BLaER1 (cell line): ENCODE results near the gene ADCY6.

Experiments used
- H3K27ac ChIP-seq: shearing (Covaris generic); formaldehyde crosslinking; 2 replicates; pipeline ENCODE4 v1.8.1; 2022
- H3K27me3 ChIP-seq: shearing (Covaris generic); formaldehyde crosslinking; 2 replicates; pipeline ENCODE4 v1.8.1; 2022
- H3K36me3 ChIP-seq: shearing (Covaris generic); formaldehyde crosslinking; 2 replicates; pipeline ENCODE4 v1.8.1; 2022
- H3K4me1 ChIP-seq: shearing (Covaris generic); formaldehyde crosslinking; 2 replicates; pipeline ENCODE4 v1.8.1; 2022
- H3K4me2 ChIP-seq: shearing (Covaris generic); formaldehyde crosslinking; 2 replicates; pipeline ENCODE4 v1.8.1; 2022
- H3K4me3 ChIP-seq: shearing (Covaris generic); formaldehyde crosslinking; 2 replicates; pipeline ENCODE4 v1.8.1; 2022
- H3K9ac ChIP-seq: shearing (Covaris generic); formaldehyde crosslinking; 2 replicates; pipeline ENCODE4 v1.8.1; 2022
- H3K9me3 ChIP-seq: shearing (Covaris generic); formaldehyde crosslinking; 2 replicates; pipeline ENCODE4 v1.8.1; 2022
- H4K20me1 ChIP-seq: shearing (Covaris generic); formaldehyde crosslinking; 2 replicates; pipeline ENCODE4 v1.8.1; 2022
- Cebpa-rat ChIP-seq: shearing (Covaris generic); IDR thresholded peaks from 2 replicates; pipeline ENCODE4 v1.8.1; 2022

Gene ADCY6

DNA sequence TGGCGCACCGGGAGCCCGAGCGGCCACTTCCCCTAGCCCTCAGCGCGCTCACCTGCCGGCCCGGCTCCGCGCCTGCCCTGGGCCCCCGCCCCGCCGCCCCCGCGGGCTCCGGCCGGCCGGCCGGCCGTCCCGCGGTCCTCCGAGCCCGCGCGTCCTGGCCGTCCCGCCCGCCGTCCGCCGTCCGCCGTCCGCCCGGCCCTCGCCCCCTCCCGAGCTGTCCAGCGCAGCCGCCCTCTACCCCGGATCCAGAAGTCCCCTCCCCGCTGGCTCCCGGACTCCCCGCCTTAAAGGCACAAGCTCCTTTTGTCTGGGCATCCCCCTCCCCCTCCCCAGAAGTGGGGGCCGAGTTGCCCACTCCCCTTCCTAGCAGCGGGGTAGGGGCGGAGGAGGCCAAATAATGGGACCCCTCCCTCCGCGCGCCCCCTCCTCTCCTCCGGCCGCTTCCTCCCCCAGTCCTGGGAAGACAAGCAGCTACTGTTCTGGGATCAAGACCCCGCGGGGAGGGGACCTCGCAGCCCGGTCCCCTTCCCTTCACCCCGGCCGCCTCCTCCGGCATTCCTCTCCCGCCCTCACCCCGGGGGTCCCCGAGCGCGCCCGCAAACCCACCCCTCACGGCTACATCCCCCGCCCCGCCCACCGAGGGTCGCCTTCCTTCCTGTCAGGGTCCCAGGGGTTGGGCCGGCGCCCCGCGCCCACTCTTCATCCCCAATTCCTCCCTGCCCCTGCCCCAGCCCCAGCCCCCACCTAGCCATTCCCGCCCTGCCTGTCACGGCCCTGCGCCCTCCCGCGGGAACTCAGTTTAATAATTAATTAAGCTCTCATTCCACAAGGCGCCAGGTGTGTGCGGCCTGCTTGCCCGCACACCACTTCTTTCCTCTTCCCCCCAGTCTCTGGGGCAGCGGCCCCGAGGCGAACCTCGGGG lies at the start of gene ADCY6:
TSS of gene ADCY6 (minus strand) at position 236 of the 922 bp plus-strand sequence. CDS start 5,655 bp downstream, outside the sequence.
- H4K20me1 ChIP-seq: peaks cover 7% of the 10 kb centered on the region; the same call in 1 of the 2 replicates
- TF ChIP-seq Cebpa-rat: no peak
- no peaks in the 10 kb centered on the region for H3K36me3 ChIP-seq
- peaks cover 53% of the 10 kb centered on the region for H3K4me1 ChIP-seq
- H3K27me3 ChIP-seq: no peaks in the 10 kb centered on the region
- H3K9me3 ChIP-seq: no peaks in the 10 kb centered on the region
- H3K9ac ChIP-seq: peak within 1 kb of the TSS; percentile 94
- H3K4me2 ChIP-seq: peak within 1 kb of the TSS; percentile 98
- H3K27ac ChIP-seq: peak within 1 kb of the TSS; percentile 95
- H3K4me3 ChIP-seq: peak within 1 kb of the TSS; percentile 97

DNA sequence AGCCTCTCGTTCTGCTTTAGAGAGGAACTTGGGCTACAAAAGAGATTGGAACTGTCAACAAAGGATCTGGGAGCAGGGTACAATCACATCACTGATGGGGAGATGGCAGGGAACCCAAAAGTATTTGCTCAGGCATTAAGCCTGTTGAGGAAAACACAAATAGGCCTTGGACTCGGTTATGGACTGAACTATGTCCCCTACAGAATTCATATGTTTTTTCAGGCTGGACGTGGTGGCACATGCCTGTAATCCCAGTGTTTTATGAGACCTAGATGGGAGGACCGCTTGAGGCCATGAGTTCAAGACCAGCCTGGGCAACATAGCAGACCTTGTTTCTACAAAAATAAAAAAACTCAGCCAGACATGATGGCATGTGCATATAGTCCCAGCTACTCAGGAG lies 49.2 kb upstream of the ADCY6 start:
- Histone ChIP-seq H3K4me1 (no peaks in the 10 kb centered on the region), H3K27ac (no peak overlapping the region), H3K4me2 (no peak overlapping the region), H4K20me1 (peaks cover 49% of the 10 kb centered on the region), H3K9me3 (no peaks in the 10 kb centered on the region), H3K27me3 (no peaks in the 10 kb centered on the region), H3K4me3 (no peak overlapping the region), H3K36me3 (peaks cover 91% of the 10 kb centered on the region), H3K9ac (no peak overlapping the region)
- TF ChIP-seq Cebpa-rat: no peak

DNA sequence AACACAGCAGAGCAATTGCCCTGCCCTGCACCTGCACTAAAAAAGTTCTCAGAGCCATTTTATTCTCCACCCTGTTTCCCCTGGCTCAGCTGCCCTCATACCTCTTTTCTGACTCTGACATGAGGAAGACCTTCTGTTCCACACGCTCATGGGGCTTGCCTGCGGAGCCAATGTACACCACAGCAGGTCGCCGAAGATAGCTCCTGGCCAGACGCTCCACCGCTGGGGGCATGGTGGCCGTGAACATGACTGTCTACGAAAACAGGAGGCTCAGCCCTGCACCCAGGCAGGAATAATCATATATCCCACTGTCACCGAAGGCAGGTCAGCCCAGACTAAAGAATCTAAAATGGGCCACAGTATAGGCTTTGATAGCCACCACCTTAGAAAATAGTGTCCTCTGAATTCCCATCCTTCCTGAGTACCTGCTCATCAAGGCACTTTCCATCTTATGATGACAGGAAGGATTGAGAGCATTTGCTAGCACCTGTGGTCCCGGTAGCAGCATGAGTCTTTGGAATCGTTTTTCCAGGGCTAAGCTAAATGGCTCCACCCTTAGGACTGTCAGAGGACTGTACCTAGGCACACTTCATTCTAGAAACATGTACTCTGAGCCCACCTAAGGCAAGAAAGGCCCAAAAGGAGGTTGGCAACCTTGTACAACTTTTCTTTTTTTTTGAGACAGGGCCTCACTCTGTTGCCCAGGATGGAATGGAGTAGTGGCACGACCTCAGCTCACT lies 43.6 kb upstream of the ADCY6 start:
- H3K27ac ChIP-seq: no peak overlapping the region
- peaks cover 95% of the 10 kb centered on the region for H4K20me1 ChIP-seq
- H3K36me3 ChIP-seq: peaks cover 100% of the 10 kb centered on the region
- H3K9ac ChIP-seq: no peak overlapping the region
- H3K4me3 ChIP-seq: no peak overlapping the region
- H3K9me3 ChIP-seq: no peaks in the 10 kb centered on the region
- peaks cover 8% of the 10 kb centered on the region for H3K4me1 ChIP-seq
- TF ChIP-seq Cebpa-rat: no peak
- no peak overlapping the region for H3K4me2 ChIP-seq
- H3K27me3 ChIP-seq: no peaks in the 10 kb centered on the region

DNA sequence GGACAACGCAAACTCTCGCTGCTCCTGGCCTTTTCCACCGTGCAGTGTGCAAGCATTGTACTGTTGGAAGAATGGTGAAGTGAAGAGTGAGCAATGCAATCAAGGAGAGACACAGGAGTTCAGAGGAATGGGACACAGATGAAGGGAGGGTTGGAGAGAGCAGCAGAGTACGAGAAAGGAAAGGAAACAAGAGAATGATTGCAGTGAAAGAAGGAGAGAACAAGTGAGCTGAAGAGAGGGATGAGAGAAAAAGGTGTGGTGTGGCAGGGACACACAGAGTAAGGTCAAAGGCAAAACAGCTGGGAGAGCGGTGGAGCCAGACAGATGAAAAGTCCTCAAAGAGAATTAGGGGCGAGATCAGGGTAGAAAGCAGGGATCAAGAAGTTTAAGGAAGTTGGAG lies 42.4 kb upstream of the ADCY6 start:
- H3K4me1 ChIP-seq: peaks cover 8% of the 10 kb centered on the region
- no peak for TF ChIP-seq Cebpa-rat
- no peaks in the 10 kb centered on the region for H3K27me3 ChIP-seq
- H3K9ac ChIP-seq: no peak overlapping the region
- no peak overlapping the region for H3K4me2 ChIP-seq
- no peak overlapping the region for H3K27ac ChIP-seq
- peaks cover 95% of the 10 kb centered on the region for H4K20me1 ChIP-seq
- no peak overlapping the region for H3K4me3 ChIP-seq
- peaks cover 100% of the 10 kb centered on the region for H3K36me3 ChIP-seq
- no peaks in the 10 kb centered on the region for H3K9me3 ChIP-seq

DNA sequence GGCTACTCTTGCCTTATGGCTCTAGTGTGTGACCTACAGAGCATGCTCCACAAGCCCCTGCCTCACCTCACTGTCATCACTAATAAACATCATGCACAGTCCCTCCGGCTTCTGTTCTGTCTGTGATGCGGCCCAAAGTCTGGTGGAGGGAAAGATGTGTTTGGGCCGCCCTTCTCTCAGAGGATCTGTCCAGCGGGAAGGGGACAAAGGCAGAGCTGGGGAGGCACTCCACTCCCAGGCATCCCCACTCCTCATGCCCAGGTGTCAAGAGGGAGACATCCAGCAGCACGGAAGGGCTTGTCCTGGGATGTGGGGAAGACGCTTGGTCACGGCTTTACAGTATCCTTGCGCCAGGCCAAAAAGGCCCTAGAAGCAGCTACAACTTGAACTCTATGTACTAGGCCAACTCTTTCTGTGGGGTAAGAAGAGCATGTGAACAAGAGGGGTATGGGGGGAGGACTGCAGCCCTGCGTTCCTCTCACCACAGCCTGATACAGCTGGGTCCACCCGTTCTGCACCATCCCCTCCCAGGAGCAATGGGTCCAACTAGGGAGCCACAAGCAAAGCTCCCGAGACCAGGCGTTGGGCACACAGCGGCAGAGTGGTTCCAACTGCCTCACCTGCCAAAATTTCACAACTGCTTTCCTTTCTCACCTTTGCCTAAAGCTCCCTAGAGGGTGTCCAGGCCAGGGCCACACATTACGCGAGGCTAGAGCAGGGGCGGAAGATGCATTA lies 40.1 kb upstream of the ADCY6 start:
- H3K9ac ChIP-seq: no peak overlapping the region
- peaks cover 89% of the 10 kb centered on the region for H4K20me1 ChIP-seq
- H3K36me3 ChIP-seq: peaks cover 100% of the 10 kb centered on the region

DNA sequence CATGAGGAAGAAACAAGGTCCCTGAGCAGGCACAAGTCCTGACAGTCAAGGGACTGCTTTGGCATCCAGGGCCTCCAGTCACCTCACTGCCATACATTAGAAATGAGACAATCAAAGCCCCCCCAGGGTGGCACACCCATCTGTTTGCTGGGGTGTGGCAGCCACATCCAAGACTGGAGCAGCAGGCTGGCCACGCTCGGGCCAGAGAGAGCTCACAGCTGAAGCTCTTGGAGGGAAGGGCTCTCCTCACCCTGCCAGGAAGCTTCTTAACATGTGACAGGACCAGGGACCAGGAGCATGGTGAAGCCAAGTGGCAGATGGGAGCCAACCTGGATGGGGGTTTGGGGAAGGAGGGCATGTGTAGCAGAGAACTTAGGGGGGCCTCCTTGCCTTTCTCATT lies 39.4 kb upstream of the ADCY6 start:
- H3K27me3 ChIP-seq: no peaks in the 10 kb centered on the region
- H4K20me1 ChIP-seq: peaks cover 92% of the 10 kb centered on the region
- no peak overlapping the region for H3K9ac ChIP-seq
- H3K36me3 ChIP-seq: peaks cover 100% of the 10 kb centered on the region
- H3K4me1 ChIP-seq: peaks cover 8% of the 10 kb centered on the region
- H3K4me3 ChIP-seq: no peak overlapping the region
- no peak overlapping the region for H3K27ac ChIP-seq
- TF ChIP-seq Cebpa-rat: no peak
- no peaks in the 10 kb centered on the region for H3K9me3 ChIP-seq
- no peak overlapping the region for H3K4me2 ChIP-seq

More for the DNA sequence above, 40.1 kb upstream of the ADCY6 start:
- Histone ChIP-seq H3K4me1 (peaks cover 8% of the 10 kb centered on the region), H3K27ac (no peak overlapping the region), H3K27me3 (no peaks in the 10 kb centered on the region), H3K9me3 (no peaks in the 10 kb centered on the region), H3K4me3 (no peak overlapping the region), H3K4me2 (no peak overlapping the region)
- no peak for TF ChIP-seq Cebpa-rat

DNA sequence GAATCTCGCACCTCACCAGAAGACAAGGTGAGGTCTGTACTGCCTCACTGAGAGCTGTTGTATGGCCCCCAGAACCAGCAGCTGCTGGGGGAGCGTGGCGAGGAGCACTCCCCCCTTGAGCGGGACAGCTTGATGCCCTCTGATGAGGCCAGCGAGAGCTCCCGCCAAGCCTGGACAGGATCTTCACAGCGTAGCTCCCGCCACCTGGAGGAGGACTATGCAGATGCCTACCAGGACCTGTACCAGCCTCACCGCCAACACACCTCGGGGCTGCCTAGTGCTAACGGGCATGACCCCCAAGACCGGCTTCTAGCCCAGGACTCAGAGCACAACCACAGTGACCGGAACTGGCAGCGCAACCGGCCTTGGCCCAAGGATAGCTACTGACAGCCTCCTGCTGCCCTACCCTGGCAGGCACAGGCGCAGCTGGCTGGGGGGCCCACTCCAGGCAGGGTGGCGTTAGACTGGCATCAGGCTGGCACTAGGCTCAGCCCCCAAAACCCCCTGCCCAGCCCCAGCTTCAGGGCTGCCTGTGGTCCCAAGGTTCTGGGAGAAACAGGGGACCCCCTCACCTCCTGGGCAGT lies 38.7 kb upstream of the ADCY6 start:
- Histone ChIP-seq H3K4me1 (peaks cover 8% of the 10 kb centered on the region), H3K36me3 (peaks cover 100% of the 10 kb centered on the region), H3K9me3 (no peaks in the 10 kb centered on the region), H3K27ac (no peak overlapping the region), H3K4me2 (no peak overlapping the region), H3K27me3 (no peaks in the 10 kb centered on the region), H3K9ac (no peak overlapping the region), H4K20me1 (peaks cover 92% of the 10 kb centered on the region), H3K4me3 (no peak overlapping the region)
- TF ChIP-seq Cebpa-rat: no peak

DNA sequence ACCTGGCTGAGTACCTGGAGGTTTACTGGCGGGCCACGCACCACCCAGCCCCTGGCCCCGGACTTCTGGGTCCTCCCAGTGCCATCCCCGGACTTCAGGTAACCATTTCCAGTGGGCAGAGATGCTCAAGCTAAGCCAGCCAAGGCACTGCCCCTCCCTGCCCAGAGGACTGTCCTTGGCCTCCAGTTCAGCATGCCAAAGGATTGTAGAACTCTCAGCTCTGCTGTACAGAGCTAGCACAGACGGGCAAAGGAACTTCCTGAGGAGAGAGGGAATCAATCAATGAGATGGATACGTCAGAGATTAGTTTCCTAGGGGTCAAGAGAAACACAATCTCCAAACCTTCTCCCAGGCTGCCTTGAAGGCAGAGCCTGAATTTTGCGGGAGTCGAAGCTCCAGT lies 38.1 kb upstream of the ADCY6 start:
- H3K27me3 ChIP-seq: no peaks in the 10 kb centered on the region
- H3K36me3 ChIP-seq: peaks cover 100% of the 10 kb centered on the region
- H4K20me1 ChIP-seq: peaks cover 92% of the 10 kb centered on the region
- peaks cover 8% of the 10 kb centered on the region for H3K4me1 ChIP-seq
- no peak overlapping the region for H3K9ac ChIP-seq
- no peaks in the 10 kb centered on the region for H3K9me3 ChIP-seq
- no peak for TF ChIP-seq Cebpa-rat
- H3K27ac ChIP-seq: no peak overlapping the region
- no peak overlapping the region for H3K4me3 ChIP-seq
- H3K4me2 ChIP-seq: no peak overlapping the region

DNA sequence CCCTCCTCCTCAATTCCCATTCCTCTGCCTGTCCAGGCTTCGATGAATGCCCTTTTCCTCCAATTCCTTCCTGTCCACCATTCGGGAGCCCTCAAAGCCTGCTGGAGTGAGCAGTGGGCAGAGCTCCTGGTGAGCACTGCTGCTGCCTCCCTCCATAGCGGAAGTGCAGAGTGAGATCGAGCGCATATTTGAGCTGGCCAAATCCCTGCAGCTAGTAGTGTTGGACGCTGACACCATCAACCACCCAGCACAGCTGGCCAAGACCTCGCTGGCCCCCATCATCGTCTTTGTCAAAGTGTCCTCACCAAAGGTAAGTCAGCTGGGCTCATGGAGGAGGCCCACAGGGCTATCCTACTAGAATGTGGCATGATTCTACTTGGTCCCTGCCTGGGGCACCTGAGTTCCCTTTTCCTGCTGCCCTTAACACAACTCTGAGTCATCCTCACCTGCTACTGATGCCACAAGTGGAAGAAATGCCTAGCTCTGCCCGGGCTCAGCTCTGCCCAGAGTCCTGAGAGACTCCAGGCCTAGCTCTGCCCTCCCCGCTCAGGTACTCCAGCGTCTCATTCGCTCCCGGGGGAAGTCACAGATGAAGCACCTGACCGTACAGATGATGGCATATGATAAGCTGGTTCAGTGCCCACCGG lies 37.4 kb upstream of the ADCY6 start:
- peaks cover 91% of the 10 kb centered on the region for H4K20me1 ChIP-seq
- H3K27ac ChIP-seq: no peak overlapping the region
- H3K4me3 ChIP-seq: no peak overlapping the region
- H3K9ac ChIP-seq: no peak overlapping the region
- no peak overlapping the region for H3K4me2 ChIP-seq
- H3K27me3 ChIP-seq: no peaks in the 10 kb centered on the region
- H3K4me1 ChIP-seq: peaks cover 8% of the 10 kb centered on the region
- peaks cover 96% of the 10 kb centered on the region for H3K36me3 ChIP-seq
- H3K9me3 ChIP-seq: no peaks in the 10 kb centered on the region
- no peak for TF ChIP-seq Cebpa-rat
